GM12875 (cell line): ENCODE results near the gene NOVA2.

Source experiments
- H3K4me3 ChIP-seq: one replicate; pipeline ENCODE4 v1.5.1; 2011; ENCODE audit warnings: low read depth, low read length, control low read depth
- TF ChIP-seq, protein P1 (sequence below): IDR thresholded peaks from 2 replicates; pipeline ENCODE4 v1.5.1; 2011; ENCODE audit warnings: low read depth, mild to moderate bottlenecking, control low read depth, inconsistent platforms, low read length, moderate library complexity, borderline replicate concordance; ENCODE audit not compliant: insufficient read depth

The NOVA2 gene

DNA sequence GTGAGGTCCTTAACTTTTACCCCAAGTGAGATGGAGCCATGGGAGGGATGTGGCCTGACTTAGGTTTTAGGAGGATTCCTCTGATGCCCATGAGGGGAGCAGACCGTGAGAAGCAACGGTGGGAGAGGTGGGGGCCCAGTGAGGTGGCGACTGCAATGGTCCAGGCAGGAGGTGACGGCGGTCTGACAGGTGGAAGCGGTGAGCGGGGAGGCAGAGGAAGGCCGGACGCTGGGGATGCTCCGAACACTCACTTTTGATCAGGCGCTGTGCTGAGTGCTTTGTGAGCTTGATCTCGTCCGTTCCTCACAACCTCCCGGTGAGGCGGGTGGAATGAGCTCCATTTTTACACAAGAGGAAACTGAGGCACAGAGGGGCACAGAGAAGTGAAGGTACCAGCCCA, 11.6 kb downstream of the NOVA2 start:
- TF ChIP-seq, protein P1, sequence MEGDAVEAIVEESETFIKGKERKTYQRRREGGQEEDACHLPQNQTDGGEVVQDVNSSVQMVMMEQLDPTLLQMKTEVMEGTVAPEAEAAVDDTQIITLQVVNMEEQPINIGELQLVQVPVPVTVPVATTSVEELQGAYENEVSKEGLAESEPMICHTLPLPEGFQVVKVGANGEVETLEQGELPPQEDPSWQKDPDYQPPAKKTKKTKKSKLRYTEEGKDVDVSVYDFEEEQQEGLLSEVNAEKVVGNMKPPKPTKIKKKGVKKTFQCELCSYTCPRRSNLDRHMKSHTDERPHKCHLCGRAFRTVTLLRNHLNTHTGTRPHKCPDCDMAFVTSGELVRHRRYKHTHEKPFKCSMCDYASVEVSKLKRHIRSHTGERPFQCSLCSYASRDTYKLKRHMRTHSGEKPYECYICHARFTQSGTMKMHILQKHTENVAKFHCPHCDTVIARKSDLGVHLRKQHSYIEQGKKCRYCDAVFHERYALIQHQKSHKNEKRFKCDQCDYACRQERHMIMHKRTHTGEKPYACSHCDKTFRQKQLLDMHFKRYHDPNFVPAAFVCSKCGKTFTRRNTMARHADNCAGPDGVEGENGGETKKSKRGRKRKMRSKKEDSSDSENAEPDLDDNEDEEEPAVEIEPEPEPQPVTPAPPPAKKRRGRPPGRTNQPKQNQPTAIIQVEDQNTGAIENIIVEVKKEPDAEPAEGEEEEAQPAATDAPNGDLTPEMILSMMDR = no peak
- no peak overlapping the region for H3K4me3 ChIP-seq

DNA sequence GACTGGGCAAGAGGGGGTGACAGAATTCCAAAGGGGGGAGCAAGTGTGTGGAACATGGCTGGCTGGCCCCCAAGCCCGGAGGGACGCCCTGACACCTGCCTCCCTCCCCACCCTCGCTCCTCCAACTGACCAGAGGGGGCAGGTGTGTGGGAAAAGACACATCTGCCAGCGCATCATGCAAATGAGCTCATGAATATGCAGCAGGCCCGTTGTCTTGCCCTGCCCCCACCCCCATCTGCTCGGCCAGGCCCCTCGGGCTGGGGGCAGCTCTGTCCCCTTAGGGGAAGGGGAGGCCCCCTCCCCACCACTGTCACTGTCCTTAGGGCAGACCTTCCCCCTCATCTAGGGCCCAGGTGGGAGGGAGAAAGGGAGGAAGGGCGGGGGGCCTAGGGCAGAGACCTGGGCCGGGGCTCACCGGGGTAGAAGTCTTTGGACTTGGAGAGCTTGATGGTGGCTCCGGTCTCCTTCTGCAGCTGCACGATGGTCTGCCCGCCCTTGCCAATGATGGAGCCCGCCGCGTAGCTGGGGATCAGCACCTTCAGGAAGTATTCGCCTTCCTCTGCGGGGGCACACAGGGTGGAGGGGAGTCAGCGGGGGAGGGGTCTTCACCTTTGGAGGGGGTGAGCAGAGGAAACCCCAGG, 12.9 kb downstream of the NOVA2 start:
- TF ChIP-seq, protein P1 = no peak
- H3K4me3 ChIP-seq = no peak overlapping the region

DNA sequence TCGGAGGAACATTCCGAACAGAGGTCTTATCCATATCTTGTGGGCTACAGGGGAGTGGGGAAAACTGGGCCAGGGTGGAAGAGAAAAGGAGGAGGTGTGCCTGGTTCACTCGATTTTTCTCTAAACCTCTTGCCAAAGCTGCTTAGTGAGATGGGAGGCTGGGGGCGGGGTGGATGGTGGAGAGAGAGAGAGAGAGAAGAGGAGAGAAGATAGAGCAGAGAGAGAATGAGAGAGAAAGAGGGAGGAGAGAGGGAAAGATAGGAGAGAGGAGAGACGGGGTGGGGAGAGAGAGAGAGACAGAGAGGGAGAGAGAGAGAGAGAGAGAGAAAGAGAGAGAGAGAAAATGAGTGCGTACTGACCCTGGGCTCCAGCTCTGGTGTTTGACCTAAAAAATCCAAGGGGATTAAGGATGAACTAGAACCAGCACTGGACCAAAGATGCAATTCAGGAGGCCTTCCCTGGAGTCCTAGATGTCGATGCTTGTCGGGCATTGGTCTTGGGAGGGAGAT, 14.1 kb downstream of the NOVA2 start:
- TF ChIP-seq, protein P1 = no peak
- no peak overlapping the region for H3K4me3 ChIP-seq

DNA sequence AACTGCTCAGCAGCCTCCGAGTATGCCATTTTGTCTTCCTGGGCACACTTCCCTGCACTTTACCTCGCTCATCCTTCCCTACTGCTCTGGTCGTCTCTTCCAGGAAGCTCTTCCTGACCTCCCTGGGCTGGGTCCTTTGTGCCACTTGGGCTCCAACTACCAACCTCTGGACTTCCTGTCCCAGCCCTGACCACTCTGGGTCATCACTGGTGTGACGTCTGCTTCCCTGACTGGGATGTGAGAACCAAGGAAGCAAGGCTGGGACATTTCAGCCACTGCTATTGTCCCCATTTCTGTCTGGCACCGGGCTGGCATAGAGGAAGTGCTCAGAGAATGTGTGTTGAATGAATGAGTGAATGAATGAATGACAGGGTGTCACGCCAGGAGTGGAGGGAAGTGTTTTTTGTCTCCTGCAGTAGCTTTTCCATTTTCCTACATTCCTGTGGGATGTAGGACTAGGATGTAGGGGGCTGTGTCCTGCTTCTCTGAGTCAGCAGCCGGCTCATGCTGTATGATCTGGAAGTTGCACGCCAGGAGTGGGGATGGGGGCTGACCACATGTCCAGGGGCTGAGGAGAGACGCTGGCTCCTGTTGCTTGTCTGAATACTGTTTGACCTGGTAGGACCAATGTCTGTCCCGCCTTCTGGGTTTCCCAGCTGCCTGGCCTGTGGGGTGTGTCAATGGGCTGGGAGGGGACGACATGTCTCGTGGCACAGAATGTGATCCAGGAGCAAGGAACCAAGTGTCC, 14.7 kb downstream of the NOVA2 start:
- TF ChIP-seq, protein P1 = no peak
- no peak overlapping the region for H3K4me3 ChIP-seq

DNA sequence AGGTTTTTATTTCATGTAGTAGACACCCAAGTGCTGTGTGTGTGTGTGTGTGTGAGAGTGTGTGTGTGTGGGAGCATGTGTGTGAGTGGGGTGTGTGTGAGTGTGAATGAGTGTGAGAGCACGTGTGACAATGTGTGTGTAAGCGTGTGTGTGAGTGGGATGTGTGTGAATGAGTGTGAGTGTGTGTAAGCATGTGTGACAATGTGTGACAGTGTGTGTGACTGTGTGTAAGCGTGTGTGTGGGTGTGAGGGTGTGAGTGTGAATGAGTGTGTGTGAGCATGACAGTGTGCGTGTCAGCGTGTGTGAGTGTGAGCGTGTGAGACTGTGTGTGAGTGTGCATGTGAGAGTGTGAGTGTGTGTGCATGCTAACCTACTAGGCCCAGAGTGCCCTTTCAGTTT, 15.3 kb downstream of the NOVA2 start:
- no peak overlapping the region for H3K4me3 ChIP-seq
- TF ChIP-seq, protein P1 = no peak

DNA sequence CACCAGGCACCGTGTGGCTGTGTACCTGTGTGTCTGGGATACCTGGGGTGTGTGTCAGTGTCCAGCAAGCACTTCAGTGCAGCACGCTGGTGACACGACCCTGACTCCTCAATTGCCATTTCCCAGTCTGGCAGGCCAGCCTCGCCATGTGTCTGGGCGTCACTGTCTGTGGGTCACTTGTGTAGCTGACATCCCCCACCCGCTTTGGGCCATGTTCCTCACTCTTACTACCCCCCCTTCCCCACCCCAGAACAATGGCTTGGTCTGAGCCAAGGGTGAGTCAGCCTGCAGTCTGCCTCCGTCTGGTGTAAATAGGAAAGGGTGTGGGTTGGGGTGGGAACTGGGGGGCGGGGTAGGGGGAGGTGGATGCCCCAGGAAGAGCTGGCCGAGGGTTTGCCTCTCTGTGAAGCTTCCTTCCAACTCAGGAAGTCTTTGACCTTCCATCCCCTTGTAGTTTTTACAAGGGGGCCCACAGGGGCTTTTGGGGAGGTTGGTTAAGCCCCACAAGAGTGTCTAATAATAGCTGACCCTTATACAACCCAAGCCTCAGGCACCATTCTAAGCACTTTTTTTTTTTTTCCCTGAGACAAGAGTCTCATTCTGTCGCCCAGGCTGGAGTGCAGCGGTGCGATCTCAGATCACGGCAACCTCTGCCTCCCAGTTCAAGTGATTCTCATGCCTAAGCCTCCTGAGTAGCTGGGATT, 17.6 kb downstream of the NOVA2 start:
- TF ChIP-seq, protein P1 = no peak
- H3K4me3 ChIP-seq = no peak overlapping the region
